Spinal cord (tissue), 10 donors: ENCODE measurements around the gene RAB11FIP4. TPM values are rescaled to one million over a fixed set of nuclear protein-coding genes. Genes with fewer than 3 reads are reported as not detected.

Experiments
- DNase-seq, 6 donors: peaks; one replicate each; pipeline versions ENCODE4 v3.0.0 to v3.0.0-alpha.2; 2013 to 2015; ENCODE audit warnings: low spot score in 6 of 6, low read depth in 4 of 6
- H3K27ac ChIP-seq: one replicate; pipeline ENCODE4 v1.5.1; 2013; ENCODE audit warnings: low read depth, low read length, control low read depth
- H3K27me3 ChIP-seq: one replicate; pipeline ENCODE4 v1.6.1; 2013; ENCODE audit warnings: low read length; ENCODE audit not compliant: control insufficient read depth, insufficient read depth
- H3K36me3 ChIP-seq: one replicate; pipeline ENCODE4 v1.6.1; 2013; ENCODE audit warnings: low read length; ENCODE audit not compliant: control insufficient read depth, insufficient read depth
- H3K4me1 ChIP-seq: one replicate; pipeline ENCODE4 v1.6.1; 2013; ENCODE audit warnings: low read length; ENCODE audit not compliant: control insufficient read depth, insufficient read depth
- H3K4me3 ChIP-seq: one replicate; pipeline ENCODE4 v1.5.1; 2013; ENCODE audit warnings: low read depth, low read length, control low read depth
- H3K9me3 ChIP-seq: one replicate; pipeline ENCODE4 v1.6.1; 2013; ENCODE audit warnings: low read length; ENCODE audit not compliant: control insufficient read depth, insufficient read depth
- WGBS: methylation state at CpG from one replicate; pipeline ENCODE4 v1.1.5; 2013; ENCODE audit warnings: missing lambda C conversion rate; ENCODE audit not compliant: insufficient coverage; 5-methylcytosine and 5-hydroxymethylcytosine counted together
- polyA plus RNA-seq, 2 donors: library from polyadenylated mRNA; unstranded; fragments of 120-200 nt; gene quantifications; one replicate each; pipeline ENCODE4 v1.2.1, GENCODE V29; 2013; ENCODE audit not compliant: insufficient read length in 2 of 2
- total RNA-seq, 2 donors: library from RNA; depleted of rRNA in 1 of 2; stranded (reverse); fragments of 120-200 nt in 1 of 2; fragments of >200 nt in 1 of 2; gene quantifications; one replicate each; pipeline versions ENCODE4 v1.2.3 to v1.2.4, GENCODE V29; 2013 to 2014
- donor health status: healthy.

The RAB11FIP4 gene
- total and polyA plus RNA-seq, 4 donors, result 15.3 to 50.5 (median 40.1) TPM

GRCh38 chr17:31404028-31404949 lies 12.8 kb downstream of the RAB11FIP4 start:
- H3K27me3 ChIP-seq, result no peaks in the 10 kb centered on the region
- H3K4me3 ChIP-seq, result no peak overlapping the region
- no peak overlapping the region for H3K27ac ChIP-seq
- H3K9me3 ChIP-seq, result no peaks in the 10 kb centered on the region
- WGBS, result 83% methylated on average over 15 of the region's 19 CpGs
- no peak for DNase-seq
- H3K36me3 ChIP-seq, result peaks cover 4% of the 10 kb centered on the region
- H3K4me1 ChIP-seq, result peaks cover 8% of the 10 kb centered on the region

DNA sequence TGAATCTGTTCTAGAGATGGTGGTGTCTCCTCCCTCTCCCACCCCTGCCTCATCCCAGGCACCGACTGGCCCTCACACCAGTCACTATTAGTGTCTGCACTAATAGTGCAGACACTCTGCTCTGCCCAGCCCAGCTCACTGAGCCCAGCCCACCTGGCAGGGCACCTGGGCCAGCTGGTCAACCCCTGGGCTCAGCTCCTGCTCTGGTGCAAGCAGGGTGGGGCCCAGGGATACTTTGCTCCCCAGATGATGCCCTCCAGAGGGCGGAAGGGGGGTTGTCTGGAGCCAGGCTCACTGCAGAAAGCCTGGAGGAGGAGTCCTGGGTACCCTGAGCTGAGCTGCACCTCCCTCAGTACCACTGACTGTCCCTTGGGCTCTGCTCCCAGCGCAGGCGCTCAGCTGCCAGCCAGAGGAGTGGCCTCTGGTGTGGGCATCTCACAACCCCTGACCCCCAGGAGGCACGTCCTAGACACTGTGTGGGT lies 14.5 kb downstream of the RAB11FIP4 start:
- H3K27ac ChIP-seq, result no peak overlapping the region
- H3K9me3 ChIP-seq, result no peaks in the 10 kb centered on the region
- WGBS, result 56% methylated on average over 5 of the region's 5 CpGs

GRCh38 chr17:31408586-31408985 lies 17.1 kb downstream of the RAB11FIP4 start:
- Histone ChIP-seq H3K9me3 (no peaks in the 10 kb centered on the region), H3K36me3 (peaks cover 14% of the 10 kb centered on the region), H3K27ac (no peak overlapping the region), H3K4me1 (peaks cover 15% of the 10 kb centered on the region), H3K4me3 (no peak overlapping the region), H3K27me3 (no peaks in the 10 kb centered on the region)
- no peak for DNase-seq
- 75% methylated on average over 4 of the region's 4 CpGs for WGBS

More for the DNA sequence above, 14.5 kb downstream of the RAB11FIP4 start:
- DNase-seq, result no peak
- no peak overlapping the region for H3K4me3 ChIP-seq
- peaks cover 10% of the 10 kb centered on the region for H3K36me3 ChIP-seq
- peaks cover 8% of the 10 kb centered on the region for H3K4me1 ChIP-seq
- no peaks in the 10 kb centered on the region for H3K27me3 ChIP-seq

GRCh38 chr17:31411707-31412285 lies 20.3 kb downstream of the RAB11FIP4 start:
- Histone ChIP-seq H3K9me3 (no peaks in the 10 kb centered on the region), H3K36me3 (peaks cover 16% of the 10 kb centered on the region), H3K27me3 (no peaks in the 10 kb centered on the region), H3K27ac (no peak overlapping the region), H3K4me1 (peaks cover 39% of the 10 kb centered on the region), H3K4me3 (no peak overlapping the region)
- WGBS, result 78% methylated on average over 11 of the region's 13 CpGs
- no peak for DNase-seq

GRCh38 chr17:31412511-31412910 lies 21.0 kb downstream of the RAB11FIP4 start:
- Histone ChIP-seq H3K9me3 (no peaks in the 10 kb centered on the region), H3K36me3 (peaks cover 16% of the 10 kb centered on the region), H3K4me3 (no peak overlapping the region), H3K27ac (no peak overlapping the region), H3K27me3 (no peaks in the 10 kb centered on the region), H3K4me1 (peaks cover 46% of the 10 kb centered on the region)
- 86% methylated on average over 6 of the region's 6 CpGs for WGBS
- DNase-seq, result no peak

GRCh38 chr17:31413081-31413799 lies 21.8 kb downstream of the RAB11FIP4 start:
- WGBS, result 60% methylated on average over 11 of the region's 15 CpGs
- Histone ChIP-seq H3K36me3 (peaks cover 16% of the 10 kb centered on the region), H3K27me3 (no peaks in the 10 kb centered on the region), H3K27ac (no peak overlapping the region), H3K9me3 (no peaks in the 10 kb centered on the region), H3K4me3 (no peak overlapping the region), H3K4me1 (peaks cover 46% of the 10 kb centered on the region)
- DNase-seq, result no peak

DNA sequence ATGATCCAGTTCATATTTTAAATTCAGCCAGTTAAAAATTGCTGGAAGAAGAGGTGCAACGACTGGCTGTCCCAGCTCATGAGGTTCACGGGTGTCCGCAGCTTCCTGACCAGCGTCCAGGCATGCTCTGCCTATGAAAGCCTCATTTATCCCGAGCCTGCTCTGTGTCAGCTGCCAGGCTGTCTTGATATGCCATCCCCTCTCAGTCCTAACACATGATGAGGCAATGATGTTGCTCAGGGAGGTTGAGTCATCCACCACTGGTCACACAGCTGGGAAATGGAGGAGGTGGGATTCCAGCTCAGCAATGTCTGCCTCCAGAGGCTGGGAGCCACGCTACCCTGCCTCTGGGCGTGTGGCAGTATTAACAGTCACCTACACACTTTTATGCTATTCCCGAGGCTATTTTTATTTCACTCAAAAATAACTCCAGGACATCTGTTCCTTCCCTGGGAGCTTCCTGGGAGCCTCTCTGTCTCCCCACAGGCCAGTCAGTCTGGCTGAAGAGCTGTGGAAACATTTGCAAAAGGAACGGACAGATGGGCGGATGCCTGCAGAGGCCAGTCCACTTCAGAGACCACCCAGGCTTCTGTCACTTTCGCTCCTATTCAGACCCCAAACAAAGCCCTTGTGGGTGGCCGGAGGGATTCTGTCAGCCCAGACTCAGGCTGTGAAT lies 22.5 kb downstream of the RAB11FIP4 start:
- no peaks in the 10 kb centered on the region for H3K9me3 ChIP-seq
- H3K4me1 ChIP-seq, result peaks cover 43% of the 10 kb centered on the region
- 35% methylated on average over 11 of the region's 12 CpGs for WGBS
- H3K27me3 ChIP-seq, result no peaks in the 10 kb centered on the region
- DNase-seq, result peak in 2 of 6 donors; percentile 4 to 28
- H3K4me3 ChIP-seq, result no peak overlapping the region
- H3K36me3 ChIP-seq, result peaks cover 16% of the 10 kb centered on the region
- no peak overlapping the region for H3K27ac ChIP-seq

- Histone ChIP-seq H3K27ac (no peak overlapping the region), H3K9me3 (no peaks in the 10 kb centered on the region), H3K4me3 (no peak overlapping the region), H3K4me1 (peaks cover 43% of the 10 kb centered on the region), H3K27me3 (no peaks in the 10 kb centered on the region), H3K36me3 (peaks cover 16% of the 10 kb centered on the region)
- no peak for DNase-seq
- 43% methylated on average over 4 of the region's 6 CpGs for WGBS
Observed at GRCh38 chr17:31414550-31414918, 23.1 kb downstream of the RAB11FIP4 start.

DNA sequence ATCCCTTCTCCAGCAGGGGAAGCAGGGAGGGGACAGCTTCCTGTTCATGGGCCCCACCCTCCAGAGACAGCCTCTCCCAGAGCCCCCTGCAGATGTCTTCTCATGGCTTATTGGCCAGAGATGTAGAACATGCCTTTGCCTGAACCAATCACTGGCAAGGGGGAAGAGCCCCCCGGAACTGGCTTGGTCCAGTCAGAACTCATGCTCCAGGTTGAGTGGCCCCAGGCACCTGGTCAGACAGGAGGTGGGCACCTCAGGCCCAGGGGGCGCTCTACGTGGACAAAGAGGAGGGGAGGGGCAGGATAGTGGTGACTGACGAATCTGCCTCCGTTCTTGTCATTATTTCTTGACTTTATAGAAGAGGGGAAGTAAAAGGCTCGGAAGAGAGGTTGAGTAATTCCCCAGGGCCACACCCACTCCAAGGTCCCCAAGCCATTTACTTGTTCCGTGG lies 23.6 kb downstream of the RAB11FIP4 start:
- H3K9me3 ChIP-seq, result no peaks in the 10 kb centered on the region
- H3K27ac ChIP-seq, result no peak overlapping the region
- no peaks in the 10 kb centered on the region for H3K27me3 ChIP-seq
- H3K36me3 ChIP-seq, result peaks cover 16% of the 10 kb centered on the region
- DNase-seq, result no peak
- 77% methylated on average over 3 of the region's 7 CpGs for WGBS
- peaks cover 43% of the 10 kb centered on the region for H3K4me1 ChIP-seq
- H3K4me3 ChIP-seq, result no peak overlapping the region
